Endothelial cell of umbilical vein (primary cell): ENCODE measurements around the gene GON4L. TPM values are rescaled to one million over a fixed set of nuclear protein-coding genes. Genes with fewer than 3 reads are reported as not detected.

ENCODE experiments used
- BruUV-seq: library from RNA; stranded (reverse); fragments of 400-500 nt; replicated peaks from 2 replicates; lab custom pipeline; 2021; lab: Mats Ljungman, UMichigan
- CTCF ChIA-PET: fragments of 300-600, 350-600 bp; sonication (Branson Sonifier 250); formaldehyde crosslinking; loops from one replicate; lab custom pipeline; 2021; ENCODE audit warnings: antibody characterized with exemption, inconsistent platforms; lab: Charles Lee
- POLR2A ChIA-PET: fragments of 300-600, 350-600 bp; sonication (Branson Sonifier 250); formaldehyde crosslinking; loops from one replicate; lab custom pipeline; 2021; ENCODE audit warnings: antibody characterized with exemption, inconsistent platforms; lab: Charles Lee
- DNase-seq: peaks from one replicate; pipeline ENCODE4 v3.0.0-alpha.2; 2011; ENCODE audit warnings: low read depth, low spot score
- FAIRE-seq: peaks from 2 replicates; lab custom pipeline; 2011; peaks lifted over from hg19 to GRCh38; lab: Jason Lieb, UNC
- H2AFZ ChIP-seq: 2 replicates; pipeline ENCODE4 v1.6.0; 2012; ENCODE audit warnings: low read depth, low read length, control low read depth, inconsistent platforms
- H3K27ac ChIP-seq: 2 replicates; pipeline ENCODE4 v1.5.1; 2011; ENCODE audit warnings: low read depth, mild to moderate bottlenecking, control low read depth, low read length, moderate library complexity; ENCODE audit not compliant: insufficient read depth
- H3K27me3 ChIP-seq, 2 experiments: 2 replicates each; pipeline versions ENCODE4 v1.6.0 to v1.6.1; 2011; ENCODE audit warnings: low read length in 2 of 2, mixed read lengths in 1 of 2; ENCODE audit not compliant: control insufficient read depth in 2 of 2, insufficient read depth in 2 of 2
- H3K36me3 ChIP-seq, 2 experiments: 2 replicates in 1 of 2; 3 replicates in 1 of 2; pipeline ENCODE4 v1.5.1; 2011; ENCODE audit warnings: low read length in 2 of 2, mild to moderate bottlenecking in 1 of 2, moderate library complexity in 1 of 2; ENCODE audit not compliant: control insufficient read depth in 2 of 2, insufficient read depth in 2 of 2; ENCODE audit errors: extremely low read depth in 1 of 2
- H3K4me1 ChIP-seq: 3 replicates; pipeline ENCODE4 v1.5.1; 2011; ENCODE audit warnings: mild to moderate bottlenecking, low read length; ENCODE audit not compliant: control insufficient read depth, insufficient read depth; ENCODE audit errors: extremely low read depth
- H3K4me2 ChIP-seq: 2 replicates; pipeline ENCODE4 v1.6.1; 2011; ENCODE audit warnings: low read length, control low read depth, mixed read lengths; ENCODE audit not compliant: insufficient read depth
- H3K4me3 ChIP-seq, 3 experiments: fragments of 200-600 bp in 1 of 3; sonication (generic), shearing (Covaris generic) in 1 of 3; replicated peaks in 1 of 3; 2 replicates each; pipeline ENCODE4 v1.5.1; 2011 to 2016; ENCODE audit warnings: control low read depth in 3 of 3, low read length in 3 of 3, mild to moderate bottlenecking in 2 of 3, inconsistent platforms in 1 of 3, low read depth in 1 of 3, moderate library complexity in 1 of 3; ENCODE audit not compliant: insufficient read depth in 1 of 3
- H3K79me2 ChIP-seq: 2 replicates; pipeline ENCODE4 v1.6.0; 2012; ENCODE audit warnings: low read length, inconsistent platforms; ENCODE audit not compliant: control insufficient read depth, insufficient read depth
- H3K9ac ChIP-seq: replicated peaks from 2 replicates; pipeline ENCODE3; 2011; ENCODE audit warnings: low read length, control low read depth; ENCODE audit not compliant: insufficient read depth; ENCODE audit errors: extremely low read depth
- H3K9me1 ChIP-seq: replicated peaks from 3 replicates; pipeline ENCODE4 v1.6.0; 2011; ENCODE audit warnings: mild to moderate bottlenecking, low read length; ENCODE audit not compliant: control insufficient read depth, insufficient read depth; ENCODE audit errors: extremely low read depth
- H3K9me3 ChIP-seq: replicated peaks from 2 replicates; pipeline ENCODE4 v1.5.1; 2012; ENCODE audit warnings: low read length, inconsistent platforms; ENCODE audit not compliant: control insufficient read depth, insufficient read depth
- H4K20me1 ChIP-seq: replicated peaks from 2 replicates; pipeline ENCODE3; 2011; ENCODE audit warnings: mild to moderate bottlenecking, low read length; ENCODE audit not compliant: control insufficient read depth, insufficient read depth; ENCODE audit errors: extremely low read depth
- CTCF ChIP-seq, 2 donors: IDR thresholded peaks; 1 replicate in 1 of 2; 2 replicates in 1 of 2; pipeline ENCODE4 v1.5.1; 2011; ENCODE audit warnings: low read length in 2 of 2, mild to moderate bottlenecking in 2 of 2, moderate library complexity in 2 of 2, control low read depth in 1 of 2, inconsistent platforms in 1 of 2, low read depth in 1 of 2; ENCODE audit not compliant: insufficient read depth in 1 of 2; ENCODE audit errors: extremely low read depth in 1 of 2
- EZH2 ChIP-seq: IDR thresholded peaks from 2 replicates; pipeline ENCODE4 v1.6.1; 2012; ENCODE audit warnings: borderline replicate concordance, low read depth, mild to moderate bottlenecking, moderate library complexity, low read length, inconsistent platforms; ENCODE audit not compliant: severe bottlenecking
- FOS ChIP-seq: IDR thresholded peaks from 2 replicates; pipeline ENCODE4 v1.6.1; 2011; ENCODE audit warnings: mild to moderate bottlenecking, low read length, moderate library complexity, borderline replicate concordance; ENCODE audit not compliant: insufficient read depth
- GATA2 ChIP-seq: IDR thresholded peaks from 2 replicates; pipeline ENCODE4 v1.7.0; 2011; ENCODE audit warnings: low read depth, mild to moderate bottlenecking, moderate library complexity, mixed read lengths, low read length; ENCODE audit not compliant: insufficient read length, insufficient read depth
- JUN ChIP-seq: IDR thresholded peaks from 2 replicates; pipeline ENCODE4 v1.6.1; 2011; ENCODE audit warnings: borderline replicate concordance, low read depth; ENCODE audit not compliant: insufficient read length, insufficient read depth
- MAX ChIP-seq: IDR thresholded peaks from 2 replicates; pipeline ENCODE4 v1.6.1; 2011; ENCODE audit not compliant: insufficient read depth, insufficient read length
- MYC ChIP-seq: IDR thresholded peaks from one replicate; pipeline ENCODE4 v1.6.1; 2011; ENCODE audit warnings: mild to moderate bottlenecking, low read depth, low read length
- POLR2A ChIP-seq: IDR thresholded peaks from 2 replicates; pipeline ENCODE4 v1.6.1; 2012; ENCODE audit warnings: low read depth, mild to moderate bottlenecking, control low read depth, low read length
- POLR2AphosphoS5 ChIP-seq: IDR thresholded peaks from 2 replicates; pipeline ENCODE4 v1.6.1; 2012; ENCODE audit warnings: low read depth, mild to moderate bottlenecking, control low read depth, low read length, moderate library complexity; ENCODE audit not compliant: insufficient read depth
- dilution Hi-C: fragments of 300-500 bp; cut with MboI; formaldehyde crosslinking; loops from one replicate; pipeline ENCODE4 v1.15.0; 2019; ENCODE audit warnings: low sequenced_read_pairs; ENCODE audit not compliant: extremely low pct_ligation_motif_present
- intact Hi-C: fragments of 100-400 bp; cut with micrococcal nuclease; formaldehyde crosslinking; loops from one replicate; pipeline ENCODE4 v1.10.0; 2022
- polyA plus RNA-seq, 4 experiments: library from polyadenylated mRNA; depleted of rRNA in 3 of 4; stranded (reverse) in 3 of 4; unstranded in 1 of 4; fragments of >200 nt; gene quantifications; 2 replicates each; pipeline versions ENCODE4 v1.2.1 to v1.2.3, GENCODE V29; 2011 to 2012; ENCODE audit warnings: missing spikeins in 1 of 4
- total RNA-seq: library from RNA; stranded (reverse); gene quantifications from 2 replicates; pipeline ENCODE4 v1.2.3, GENCODE V29; 2021

Gene GON4L
- total and polyA plus RNA-seq, 2 donors (not counting 3 experiments of a cell fraction or from before 2014, with no cell fraction given) = 30.5 to 58.7 TPM

DNA sequence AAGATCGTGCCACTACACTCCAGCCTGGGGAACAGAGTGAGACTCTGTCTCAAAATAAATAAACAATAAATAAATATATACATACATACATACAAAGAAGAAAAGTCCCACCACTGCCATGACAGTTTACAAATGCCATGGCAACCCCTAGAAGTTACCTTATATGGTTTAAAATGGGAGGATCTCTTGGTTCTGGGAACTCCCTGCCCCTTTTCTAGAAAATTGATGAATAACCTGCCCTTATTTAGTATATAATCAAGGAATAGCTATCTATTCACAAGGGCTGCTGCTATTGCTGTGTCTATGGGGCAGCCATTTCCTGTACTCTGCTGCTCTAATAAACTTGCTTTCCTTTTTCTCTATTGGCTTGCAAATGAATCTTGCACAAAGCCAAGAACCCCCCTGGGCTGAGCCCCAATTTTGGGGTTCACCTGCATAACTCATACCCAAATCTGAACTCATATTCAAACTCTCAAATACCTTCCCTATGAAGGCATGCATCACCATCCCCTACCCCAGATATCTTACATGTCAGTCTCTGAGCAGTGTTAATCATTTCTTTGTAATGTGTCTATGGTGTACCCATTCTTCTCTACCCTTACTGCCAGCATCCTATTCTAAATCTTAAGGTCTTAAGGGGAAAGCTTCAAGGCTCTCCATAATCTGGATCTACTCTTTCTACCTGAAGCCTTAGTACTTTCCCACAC lies 9.0 kb downstream of the GON4L start:
- no peaks in the 10 kb centered on the region for H3K27me3 ChIP-seq

More for the DNA sequence above, 9.0 kb downstream of the GON4L start:
- H3K9me1 ChIP-seq = no peaks in the 10 kb centered on the region
- H3K79me2 ChIP-seq = peaks cover 68% of the 10 kb centered on the region
- H3K36me3 ChIP-seq = peaks cover 6 to 13% of the 10 kb centered on the region in 2 experiments
- no peak overlapping the region for H3K4me2 ChIP-seq
- no peak for FAIRE-seq
- no peak overlapping the region for H2AFZ ChIP-seq
- CTCF ChIA-PET = interaction anchor here (1.1 to 1.7 kb wide), 2 partner anchors 9 to 219 kb away, joined by 3 read pairs; partner anchors contain the start of gene GON4L
- intact Hi-C loops (no loop called here), dilution Hi-C loops (no loop called here)
- H4K20me1 ChIP-seq = no peaks in the 10 kb centered on the region
- H3K27ac ChIP-seq = no peak overlapping the region
- TF ChIP-seq POLR2AphosphoS5 (no peak), CTCF (IDR thresholded peaks at IDR 0.05; ENCODE audit: extremely low read depth in 1 of 2, insufficient read depth in 1 of 2, low read depth in 1 of 2, low read length in 2 of 2) (no peak), JUN (no peak), FOS (no peak), MYC (no peak), GATA2 (no peak), EZH2 (no peak), POLR2A (no peak), MAX (no peak)
- H3K9me3 ChIP-seq = no peaks in the 10 kb centered on the region
- H3K4me1 ChIP-seq = peaks cover 16% of the 10 kb centered on the region
- POLR2A ChIA-PET = no interaction called here
- peak; percentile 17 for DNase-seq
- H3K4me3 ChIP-seq = no peak overlapping the region
- no TSS peak for BruUV-seq
- no peak overlapping the region for H3K9ac ChIP-seq
